ENCODE measurements around the gene OPRPN. TPM values are rescaled to one million over a fixed set of nuclear protein-coding genes. Genes with fewer than 3 reads are reported as not detected.

OPRPN gene
- total and polyA plus RNA-seq, 2 of the 8 experiments (the other 6 are each of a cell fraction or from before 2014, with no cell fraction given) = not detected

- TF ChIP-seq KDM5A (IDR thresholded peaks at IDR 0.05; ENCODE audit: low read length) (no peak), HDAC2 (IDR thresholded peaks at IDR 0.05; ENCODE audit: borderline replicate concordance in 1 of 2, low read depth in 2 of 2, low read length in 2 of 2) (no peak), JUND (IDR thresholded peaks at IDR 0.05; ENCODE audit: low read length) (no peak), SP2 (IDR thresholded peaks at IDR 0.05; ENCODE audit: low read length) (no peak), CBX8 (IDR thresholded peaks at IDR 0.05; ENCODE audit: borderline replicate concordance, low read depth, low read length) (no peak), RBBP5 (IDR thresholded peaks at IDR 0.05; ENCODE audit: borderline replicate concordance, low read depth, low read length) (no peak)
These were observed 17.2 kb upstream of the OPRPN start (continued) for GRCh38 chr4:70380578-70380977.
